ENCODE measurements around the gene PREB. TPM values are rescaled to one million over a fixed set of nuclear protein-coding genes. Genes with fewer than 3 reads are reported as not detected.
A peak's percentile ranks its signal among the peaks of the same experiment; 100 is the strongest.

The PREB gene
- total and polyA plus RNA-seq, 2 of the 13 experiments (the other 11 are each of a cell fraction or from before 2014, with no cell fraction given): 112 to 192 TPM

GRCh38 chr2:27095427-27095744 is 39.0 kb downstream of the PREB start (continued):
- no peak for TF ChIP-seq THAP7 (CRISPR knock-in tag; IDR thresholded peaks at IDR 0.05)
- TF ChIP-seq, protein P1, sequence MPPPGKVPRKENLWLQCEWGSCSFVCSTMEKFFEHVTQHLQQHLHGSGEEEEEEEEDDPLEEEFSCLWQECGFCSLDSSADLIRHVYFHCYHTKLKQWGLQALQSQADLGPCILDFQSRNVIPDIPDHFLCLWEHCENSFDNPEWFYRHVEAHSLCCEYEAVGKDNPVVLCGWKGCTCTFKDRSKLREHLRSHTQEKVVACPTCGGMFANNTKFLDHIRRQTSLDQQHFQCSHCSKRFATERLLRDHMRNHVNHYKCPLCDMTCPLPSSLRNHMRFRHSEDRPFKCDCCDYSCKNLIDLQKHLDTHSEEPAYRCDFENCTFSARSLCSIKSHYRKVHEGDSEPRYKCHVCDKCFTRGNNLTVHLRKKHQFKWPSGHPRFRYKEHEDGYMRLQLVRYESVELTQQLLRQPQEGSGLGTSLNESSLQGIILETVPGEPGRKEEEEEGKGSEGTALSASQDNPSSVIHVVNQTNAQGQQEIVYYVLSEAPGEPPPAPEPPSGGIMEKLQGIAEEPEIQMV (CRISPR knock-in tag; IDR thresholded peaks at IDR 0.05; ENCODE audit: low read depth): no peak
- TF ChIP-seq, protein P2, sequence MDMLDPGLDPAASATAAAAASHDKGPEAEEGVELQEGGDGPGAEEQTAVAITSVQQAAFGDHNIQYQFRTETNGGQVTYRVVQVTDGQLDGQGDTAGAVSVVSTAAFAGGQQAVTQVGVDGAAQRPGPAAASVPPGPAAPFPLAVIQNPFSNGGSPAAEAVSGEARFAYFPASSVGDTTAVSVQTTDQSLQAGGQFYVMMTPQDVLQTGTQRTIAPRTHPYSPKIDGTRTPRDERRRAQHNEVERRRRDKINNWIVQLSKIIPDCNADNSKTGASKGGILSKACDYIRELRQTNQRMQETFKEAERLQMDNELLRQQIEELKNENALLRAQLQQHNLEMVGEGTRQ (IDR thresholded peaks at IDR 0.05; ENCODE audit: low read depth, low read length): no peak
- TF ChIP-seq, protein P2 (CRISPR knock-in tag; IDR thresholded peaks at IDR 0.05; ENCODE audit: borderline replicate concordance): 0 out of 2 replicates have a peak, but pooled peaks have one; percentile 21
- no peak for TF ChIP-seq ZNF552 (CRISPR knock-in tag; IDR thresholded peaks at IDR 0.05; ENCODE audit: borderline replicate concordance)
- 0 out of 2 replicates have a peak, but pooled peaks have one; percentile 65 for TF ChIP-seq MBNL3 (CRISPR knock-in tag; conservative IDR thresholded peaks at IDR 0.05)
- TF ChIP-seq ZNF629 (CRISPR knock-in tag; conservative IDR thresholded peaks at IDR 0.05): no peak
- no peak for TF ChIP-seq HNF1B (CRISPR knock-in tag; IDR thresholded peaks at IDR 0.05)
- TF ChIP-seq ELF3 (CRISPR knock-in tag; IDR thresholded peaks at IDR 0.05): no peak
- TF ChIP-seq EHMT2 (IDR thresholded peaks at IDR 0.05; ENCODE audit: borderline replicate concordance, low read depth, low read length): no peak
- TF ChIP-seq ZNF260 (CRISPR knock-in tag; IDR thresholded peaks at IDR 0.05; ENCODE audit: borderline replicate concordance, low read depth): no peak
- TF ChIP-seq RARG (CRISPR knock-in tag; IDR thresholded peaks at IDR 0.05; ENCODE audit: low read depth): no peak
- TF ChIP-seq KDM5A (IDR thresholded peaks at IDR 0.05; ENCODE audit: borderline replicate concordance, low read length): no peak
- no peak for TF ChIP-seq TGIF2 (CRISPR knock-in tag; IDR thresholded peaks at IDR 0.05)
- no peak for TF ChIP-seq ZNF841 (CRISPR knock-in tag; IDR thresholded peaks at IDR 0.05; ENCODE audit: borderline replicate concordance)
- no peak for TF ChIP-seq DMAP1 (CRISPR knock-in tag; IDR thresholded peaks at IDR 0.05)
- no peak for TF ChIP-seq ZNF230 (CRISPR knock-in tag; IDR thresholded peaks at IDR 0.05)
- no peak for TF ChIP-seq CHD2 (IDR thresholded peaks at IDR 0.05; ENCODE audit: low read depth, low read length)
- TF ChIP-seq, protein P3, sequence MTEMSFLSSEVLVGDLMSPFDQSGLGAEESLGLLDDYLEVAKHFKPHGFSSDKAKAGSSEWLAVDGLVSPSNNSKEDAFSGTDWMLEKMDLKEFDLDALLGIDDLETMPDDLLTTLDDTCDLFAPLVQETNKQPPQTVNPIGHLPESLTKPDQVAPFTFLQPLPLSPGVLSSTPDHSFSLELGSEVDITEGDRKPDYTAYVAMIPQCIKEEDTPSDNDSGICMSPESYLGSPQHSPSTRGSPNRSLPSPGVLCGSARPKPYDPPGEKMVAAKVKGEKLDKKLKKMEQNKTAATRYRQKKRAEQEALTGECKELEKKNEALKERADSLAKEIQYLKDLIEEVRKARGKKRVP (CRISPR knock-in tag; IDR thresholded peaks at IDR 0.05): no peak
- no peak for TF ChIP-seq MATR3 (CRISPR knock-in tag; IDR thresholded peaks at IDR 0.05)
- TF ChIP-seq MIXL1 (CRISPR knock-in tag; IDR thresholded peaks at IDR 0.05): no peak
- no peak for TF ChIP-seq E2F5 (CRISPR knock-in tag; conservative IDR thresholded peaks at IDR 0.05)
- TF ChIP-seq PITX1 (CRISPR knock-in tag; IDR thresholded peaks at IDR 0.05): no peak

Data from HepG2 (cell line).